ENCODE data around the gene CX3CL1.
"Not testable (repeated sequence)": the region's sequence is repeated elsewhere in the genome, so short reads cannot be mapped to it uniquely, and the experiment has no call there.

CX3CL1 gene

GRCh38 chr16:57391708-57392107 lies 19.4 kb downstream of the CX3CL1 start:
- 100% methylated on average over 3 of the region's 5 CpGs; no CpG with 5 or more reads in 1 of the 2 experiments for WGBS, 2 experiments (ENCODE audit: insufficient coverage in 2 of 2)
- Histone ChIP-seq H3K4me3 (ENCODE audit: extremely low read depth, insufficient read depth, low read length, poor library complexity, severe bottlenecking) (no peak overlapping the region), H3K9me3 (ENCODE audit: control insufficient read depth, low read length) (no peaks in the 10 kb centered on the region), H3K36me3 (ENCODE audit: control insufficient read depth, insufficient read depth, low read length) (no peaks in the 10 kb centered on the region), H3K4me1 (ENCODE audit: control insufficient read depth, insufficient read depth, low read length, poor library complexity, severe bottlenecking) (no peaks in the 10 kb centered on the region), H3K27ac (ENCODE audit: low read depth, low read length, severe bottlenecking) (no peak overlapping the region)

GRCh38 chr16:57392694-57393093 lies 20.4 kb downstream of the CX3CL1 start:
- Histone ChIP-seq H3K4me3 (ENCODE audit: extremely low read depth, insufficient read depth, low read length, poor library complexity, severe bottlenecking) (no peak overlapping the region), H3K27ac (ENCODE audit: low read depth, low read length, severe bottlenecking) (no peak overlapping the region), H3K36me3 (ENCODE audit: control insufficient read depth, insufficient read depth, low read length) (no peaks in the 10 kb centered on the region), H3K4me1 (ENCODE audit: control insufficient read depth, insufficient read depth, low read length, poor library complexity, severe bottlenecking) (no peaks in the 10 kb centered on the region), H3K9me3 (ENCODE audit: control insufficient read depth, low read length) (no peaks in the 10 kb centered on the region)
- WGBS, 2 experiments (ENCODE audit: insufficient coverage in 2 of 2), result 71 to 78% methylated on average over 1 of the region's 1 CpG

- Histone ChIP-seq H3K27ac (ENCODE audit: low read depth, low read length, severe bottlenecking) (no peak overlapping the region), H3K4me1 (ENCODE audit: control insufficient read depth, insufficient read depth, low read length, poor library complexity, severe bottlenecking) (no peaks in the 10 kb centered on the region), H3K9me3 (ENCODE audit: control insufficient read depth, low read length) (no peaks in the 10 kb centered on the region), H3K4me3 (ENCODE audit: extremely low read depth, insufficient read depth, low read length, poor library complexity, severe bottlenecking) (no peak overlapping the region), H3K36me3 (ENCODE audit: control insufficient read depth, insufficient read depth, low read length) (no peaks in the 10 kb centered on the region)
- 88% methylated on average over 6 to 7 of the region's 7 CpGs for WGBS, 2 experiments (ENCODE audit: insufficient coverage in 2 of 2)
Observed at GRCh38 chr16:57394444-57394843, 22.2 kb downstream of the CX3CL1 start.

GRCh38 chr16:57395026-57395425 lies 22.7 kb downstream of the CX3CL1 start:
- Histone ChIP-seq H3K27ac (ENCODE audit: low read depth, low read length, severe bottlenecking) (no peak overlapping the region), H3K4me1 (ENCODE audit: control insufficient read depth, insufficient read depth, low read length, poor library complexity, severe bottlenecking) (no peaks in the 10 kb centered on the region), H3K4me3 (ENCODE audit: extremely low read depth, insufficient read depth, low read length, poor library complexity, severe bottlenecking) (no peak overlapping the region), H3K9me3 (ENCODE audit: control insufficient read depth, low read length) (no peaks in the 10 kb centered on the region), H3K36me3 (ENCODE audit: control insufficient read depth, insufficient read depth, low read length) (no peaks in the 10 kb centered on the region)
- 89 to 100% methylated on average over 4 of the region's 5 CpGs for WGBS, 2 experiments (ENCODE audit: insufficient coverage in 2 of 2)

- WGBS, 2 experiments (ENCODE audit: insufficient coverage in 2 of 2), result 85 to 93% methylated on average over 3 to 4 of the region's 4 CpGs
- Histone ChIP-seq H3K4me3 (ENCODE audit: extremely low read depth, insufficient read depth, low read length, poor library complexity, severe bottlenecking) (no peak overlapping the region), H3K36me3 (ENCODE audit: control insufficient read depth, insufficient read depth, low read length) (no peaks in the 10 kb centered on the region), H3K9me3 (ENCODE audit: control insufficient read depth, low read length) (no peaks in the 10 kb centered on the region), H3K4me1 (ENCODE audit: control insufficient read depth, insufficient read depth, low read length, poor library complexity, severe bottlenecking) (no peaks in the 10 kb centered on the region), H3K27ac (ENCODE audit: low read depth, low read length, severe bottlenecking) (no peak overlapping the region)
Observed at GRCh38 chr16:57396786-57397185, 24.5 kb downstream of the CX3CL1 start.

GRCh38 chr16:57397493-57397892 lies 25.2 kb downstream of the CX3CL1 start:
- H3K36me3 ChIP-seq (ENCODE audit: control insufficient read depth, insufficient read depth, low read length); H3K4me3 ChIP-seq (ENCODE audit: extremely low read depth, insufficient read depth, low read length, poor library complexity, severe bottlenecking); H3K27ac ChIP-seq (ENCODE audit: low read depth, low read length, severe bottlenecking); H3K9me3 ChIP-seq (ENCODE audit: control insufficient read depth, low read length); H3K4me1 ChIP-seq (ENCODE audit: control insufficient read depth, insufficient read depth, low read length, poor library complexity, severe bottlenecking): not testable (repeated sequence)
- WGBS, 2 experiments (ENCODE audit: insufficient coverage in 2 of 2), result 96 to 100% methylated on average over 1 to 3 of the region's 4 CpGs

- H3K9me3 ChIP-seq (ENCODE audit: control insufficient read depth, low read length), result no peaks in the 10 kb centered on the region
- H3K36me3 ChIP-seq (ENCODE audit: control insufficient read depth, insufficient read depth, low read length), result no peaks in the 10 kb centered on the region
- H3K27ac ChIP-seq (ENCODE audit: low read depth, low read length, severe bottlenecking), result no peak overlapping the region
- no peaks in the 10 kb centered on the region for H3K4me1 ChIP-seq (ENCODE audit: control insufficient read depth, insufficient read depth, low read length, poor library complexity, severe bottlenecking)
- no peak overlapping the region for H3K4me3 ChIP-seq (ENCODE audit: extremely low read depth, insufficient read depth, low read length, poor library complexity, severe bottlenecking)
- WGBS, 2 experiments (ENCODE audit: insufficient coverage in 2 of 2), result 51 to 57% methylated on average over 6 of the region's 7 CpGs
Observed at GRCh38 chr16:57401943-57402640, 29.8 kb downstream of the CX3CL1 start.

GRCh38 chr16:57403965-57404817 lies 31.9 kb downstream of the CX3CL1 start, which contains the start of gene CCL17:
Gene CCL17, plus strand, starts transcription at chr16:57404767. Its CDS starts 9,166 bp downstream, at chr16:57413933.
- Histone ChIP-seq H3K4me1 (ENCODE audit: control insufficient read depth, insufficient read depth, low read length, poor library complexity, severe bottlenecking) (no peaks in the 10 kb centered on the region), H3K4me3 (ENCODE audit: extremely low read depth, insufficient read depth, low read length, poor library complexity, severe bottlenecking) (no peak within 1 kb of the TSS), H3K36me3 (ENCODE audit: control insufficient read depth, insufficient read depth, low read length) (no peaks in the 10 kb centered on the region), H3K9me3 (ENCODE audit: control insufficient read depth, low read length) (no peaks in the 10 kb centered on the region), H3K27ac (ENCODE audit: low read depth, low read length, severe bottlenecking) (no peak within 1 kb of the TSS)
- WGBS, 2 experiments (ENCODE audit: insufficient coverage in 2 of 2), result 84 to 85% methylated on average over 16 to 17 of the region's 17 CpGs

GRCh38 chr16:57405097-57405496 lies 32.8 kb downstream of the CX3CL1 start:
- no peak overlapping the region for H3K27ac ChIP-seq (ENCODE audit: low read depth, low read length, severe bottlenecking)
- no peaks in the 10 kb centered on the region for H3K36me3 ChIP-seq (ENCODE audit: control insufficient read depth, insufficient read depth, low read length)
- no peaks in the 10 kb centered on the region for H3K4me1 ChIP-seq (ENCODE audit: control insufficient read depth, insufficient read depth, low read length, poor library complexity, severe bottlenecking)
- no peaks in the 10 kb centered on the region for H3K9me3 ChIP-seq (ENCODE audit: control insufficient read depth, low read length)
- WGBS, 2 experiments (ENCODE audit: insufficient coverage in 2 of 2), result 77 to 82% methylated on average over 3 of the region's 3 CpGs
- H3K4me3 ChIP-seq (ENCODE audit: extremely low read depth, insufficient read depth, low read length, poor library complexity, severe bottlenecking), result no peak overlapping the region

- no peaks in the 10 kb centered on the region for H3K9me3 ChIP-seq (ENCODE audit: control insufficient read depth, low read length)
- no peak overlapping the region for H3K4me3 ChIP-seq (ENCODE audit: extremely low read depth, insufficient read depth, low read length, poor library complexity, severe bottlenecking)
- WGBS, 2 experiments (ENCODE audit: insufficient coverage in 2 of 2), result 84 to 96% methylated on average over 2 of the region's 2 CpGs
- no peak overlapping the region for H3K27ac ChIP-seq (ENCODE audit: low read depth, low read length, severe bottlenecking)
- no peaks in the 10 kb centered on the region for H3K4me1 ChIP-seq (ENCODE audit: control insufficient read depth, insufficient read depth, low read length, poor library complexity, severe bottlenecking)
- H3K36me3 ChIP-seq (ENCODE audit: control insufficient read depth, insufficient read depth, low read length), result no peaks in the 10 kb centered on the region
Observed at GRCh38 chr16:57406881-57407280, 34.6 kb downstream of the CX3CL1 start.
